Measurements from ENCODE around the gene EIF4H. TPM values are rescaled to one million over a fixed set of nuclear protein-coding genes. Genes with fewer than 3 reads are reported as not detected.
"Not testable (repeated sequence)": the region's sequence is repeated elsewhere in the genome, so short reads cannot be mapped to it uniquely, and the experiment has no call there.

EIF4H gene
- total and polyA plus RNA-seq, 7 donors: 196 to 327 (median 263) TPM

DNA sequence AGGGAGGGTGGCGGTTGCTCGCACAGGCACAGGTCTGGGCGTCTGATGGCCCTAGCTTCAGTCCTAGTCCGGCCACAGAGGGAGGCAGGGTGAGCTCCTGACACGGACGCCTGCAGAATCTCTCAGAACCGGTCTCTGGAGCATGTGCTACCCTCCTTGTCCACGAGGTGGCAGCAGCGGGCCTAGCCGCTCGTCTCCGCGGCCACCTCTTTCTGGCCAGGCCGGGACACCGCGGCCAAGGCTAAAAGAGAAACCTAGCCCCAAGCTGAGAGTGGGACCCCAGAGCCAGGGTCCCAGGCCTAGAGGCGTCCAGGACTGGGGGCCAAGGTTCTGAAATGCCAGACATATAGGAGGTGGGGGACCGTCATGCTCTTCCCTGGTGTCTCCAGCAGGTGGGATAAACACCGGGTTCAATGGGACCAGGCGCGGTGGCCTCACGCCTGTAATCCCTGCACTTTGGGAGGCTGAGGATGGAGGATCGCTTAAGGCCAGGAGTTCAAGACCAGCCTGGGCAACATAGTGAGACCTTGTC lies 32.5 kb downstream of the EIF4H start:
- Histone ChIP-seq H3K27me3 (ENCODE audit: insufficient read depth in 3 of 3, low read length in 2 of 3) (no peaks in the 10 kb centered on the region), H3K9me3 (no peaks in the 10 kb centered on the region), H3K36me3 (ENCODE audit: insufficient read depth in 1 of 2, low read depth in 1 of 2) (peaks cover 0 to 8% of the 10 kb centered on the region in 2 donors), H3K4me1 (peaks cover 2% of the 10 kb centered on the region), H3K27ac (no peak overlapping the region), H3K4me3 (peak overlapping the region; percentile 50)
- intact Hi-C loops (cut with DNase I): loop anchor here (2.0 to 5.0 kb wide), 3 partner anchors 46 to 194 kb away; partner anchors contain the start of gene RFC2 (in 1 of the 2)
- TF ChIP-seq CTCF (IDR thresholded peaks at IDR 0.05): peak; percentile 97
- peak; percentile 87 to 92 for DNase-seq
- WGBS, 3 donors: 10 to 15% (median 15%) methylated on average over 23 of the region's 23 CpGs
- ATAC-seq: peak; percentile 82 to 91 (median 86)

GRCh38 chr7:74207586-74207985 lies 33.4 kb downstream of the EIF4H start:
- H3K27ac ChIP-seq: no peak overlapping the region
- peaks cover 2% of the 10 kb centered on the region for H3K4me1 ChIP-seq
- ATAC-seq (no peak), DNase-seq (no peak)
- H3K9me3 ChIP-seq: no peaks in the 10 kb centered on the region
- TF ChIP-seq CTCF (IDR thresholded peaks at IDR 0.05): no peak
- H3K27me3 ChIP-seq (ENCODE audit: insufficient read depth in 3 of 3, low read length in 2 of 3): no peaks in the 10 kb centered on the region
- intact Hi-C loops (cut with DNase I): loop anchor here (2.0 to 5.0 kb wide), 3 partner anchors 45 to 193 kb away; partner anchors contain the start of gene RFC2 (in 1 of the 2)
- WGBS, 3 donors: 77 to 86% (median 85%) methylated on average over 11 of the region's 11 CpGs
- peaks cover 0 to 10% of the 10 kb centered on the region in 2 donors for H3K36me3 ChIP-seq (ENCODE audit: insufficient read depth in 1 of 2, low read depth in 1 of 2)
- H3K4me3 ChIP-seq: no peak overlapping the region

DNA sequence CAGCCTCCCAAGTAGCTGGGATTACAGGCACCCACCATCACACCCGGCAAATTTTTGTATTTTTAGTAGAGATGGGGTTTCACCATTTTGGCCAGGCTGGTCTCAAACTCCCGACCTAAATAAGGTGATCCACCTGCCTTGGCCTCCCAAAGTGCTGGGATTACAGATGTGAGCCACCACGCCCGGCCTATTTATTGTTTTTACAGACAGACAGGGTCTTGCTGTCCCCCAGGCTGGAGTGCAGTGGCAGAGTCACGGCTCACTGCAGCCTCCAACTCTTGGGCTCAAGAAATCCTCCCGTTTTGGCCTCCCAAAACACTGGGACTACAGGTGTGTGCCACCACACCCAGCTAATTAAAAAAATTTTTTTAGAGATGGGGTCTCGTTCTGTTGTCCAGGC lies 34.1 kb downstream of the EIF4H start:
- H3K27ac ChIP-seq; ATAC-seq; H3K36me3 ChIP-seq (ENCODE audit: insufficient read depth in 1 of 2, low read depth in 1 of 2); DNase-seq; H3K9me3 ChIP-seq; H3K4me1 ChIP-seq; H3K27me3 ChIP-seq (ENCODE audit: insufficient read depth in 3 of 3, low read length in 2 of 3); H3K4me3 ChIP-seq: not testable (repeated sequence)
- intact Hi-C loops (cut with DNase I): loop anchor here in 1 of 2 donors (5.0 kb wide), 1 partner anchor 44 kb away; the partner anchor contains the start of gene RFC2
- 88 to 96% (median 89%) methylated on average over 7 of the region's 7 CpGs for WGBS, 3 donors

DNA sequence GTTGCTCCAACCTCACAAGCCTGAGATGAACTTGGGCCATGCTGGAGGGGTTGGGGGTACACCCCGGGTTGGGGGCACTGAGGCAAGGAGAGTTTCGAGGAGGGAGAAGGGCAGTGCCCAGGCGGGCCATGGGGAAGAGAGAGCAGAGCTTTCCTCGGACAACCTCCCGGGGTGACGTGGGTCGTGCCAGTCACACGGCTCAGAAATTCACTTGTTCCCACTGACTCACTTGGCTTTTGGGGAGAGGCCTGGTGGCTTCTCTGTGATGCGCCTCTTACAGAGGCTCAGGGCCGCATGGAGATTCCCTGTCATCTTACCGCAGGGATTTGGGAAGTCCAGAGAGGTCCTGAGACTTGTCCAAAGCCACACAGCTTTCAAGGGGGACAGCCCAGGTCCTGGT lies 38.5 kb downstream of the EIF4H start:
- no peaks in the 10 kb centered on the region for H3K4me1 ChIP-seq
- H3K9me3 ChIP-seq: no peaks in the 10 kb centered on the region
- no peaks in the 10 kb centered on the region for H3K27me3 ChIP-seq (ENCODE audit: insufficient read depth in 3 of 3, low read length in 2 of 3)
- DNase-seq: no peak
- no peak for TF ChIP-seq CTCF (IDR thresholded peaks at IDR 0.05)
- ATAC-seq: no peak
- intact Hi-C loops (cut with DNase I): loop anchor here in 1 of 2 donors (10.0 kb wide), 1 partner anchor 88 kb away; no protein-coding TSS in a partner anchor
- no peak overlapping the region for H3K4me3 ChIP-seq
- 86 to 88% (median 87%) methylated on average over 11 of the region's 11 CpGs for WGBS, 3 donors
- H3K27ac ChIP-seq: no peak overlapping the region
- H3K36me3 ChIP-seq (ENCODE audit: insufficient read depth in 1 of 2, low read depth in 1 of 2): peaks cover 0 to 8% of the 10 kb centered on the region in 2 donors

DNA sequence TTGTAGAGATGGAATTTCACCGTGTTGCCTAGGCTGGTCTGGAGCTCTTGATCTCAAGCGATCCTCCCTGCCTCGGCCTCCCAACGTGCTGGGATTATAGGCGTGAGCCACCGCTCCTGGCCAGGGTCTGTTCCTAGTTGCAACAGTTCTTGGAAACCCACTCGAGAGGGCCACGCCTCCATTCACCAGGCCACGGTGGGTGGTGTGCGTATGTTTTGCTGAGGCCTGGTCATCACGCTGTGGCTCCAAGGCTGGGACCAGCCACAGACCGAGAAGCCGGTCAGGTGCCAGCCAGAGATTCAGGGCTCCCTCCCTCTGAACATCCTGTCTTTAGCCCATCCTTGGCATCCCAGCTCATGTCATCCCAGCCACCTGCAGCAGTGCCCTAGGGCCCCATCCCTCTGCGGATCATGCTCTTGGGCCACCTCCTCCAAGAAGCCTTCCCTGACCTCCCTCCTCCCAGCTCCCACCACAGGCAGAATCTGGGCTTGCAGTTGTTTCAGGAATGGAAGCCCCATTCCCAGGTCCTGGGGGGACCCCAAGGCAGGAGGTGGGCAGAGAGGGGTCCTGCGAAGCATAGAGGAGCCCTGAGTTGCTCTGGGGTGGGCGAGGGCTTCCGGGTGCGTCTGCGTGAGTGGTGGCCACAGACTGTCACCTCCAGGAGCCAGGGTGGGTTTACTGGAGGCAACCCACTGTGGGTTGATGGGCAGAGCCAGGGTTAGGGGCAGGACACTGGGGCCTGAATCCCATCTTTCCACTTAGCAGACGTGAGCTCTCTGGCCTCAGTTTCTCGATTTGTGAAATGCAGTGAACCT lies 40.9 kb downstream of the EIF4H start:
- no peak for DNase-seq

More for the DNA sequence above, 40.9 kb downstream of the EIF4H start:
- ATAC-seq: no peak
- Histone ChIP-seq H3K4me3 (no peak overlapping the region), H3K9me3 (no peaks in the 10 kb centered on the region), H3K36me3 (ENCODE audit: insufficient read depth in 1 of 2, low read depth in 1 of 2) (peaks cover 0 to 8% of the 10 kb centered on the region in 2 donors), H3K27me3 (ENCODE audit: insufficient read depth in 3 of 3, low read length in 2 of 3) (no peaks in the 10 kb centered on the region), H3K27ac (no peak overlapping the region), H3K4me1 (no peaks in the 10 kb centered on the region)
- intact Hi-C loops (cut with DNase I): loop anchor here in 1 of 2 donors (10.0 kb wide), 1 partner anchor 90 kb away; no protein-coding TSS in a partner anchor
- 82 to 87% (median 83%) methylated on average over 21 of the region's 21 CpGs for WGBS, 3 donors
- no peak for TF ChIP-seq CTCF (IDR thresholded peaks at IDR 0.05)
